NCI-H187 (cell line): Measurements from ENCODE around the gene PAGR1.
"Not testable (repeated sequence)": the region's sequence is repeated elsewhere in the genome, so short reads cannot be mapped to it uniquely, and the experiment has no call there.

ENCODE experiments used
- DNase-seq, 2 experiments: peaks; one replicate each; lab custom pipeline; 2025; lab: John Stamatoyannopoulos, UW

The PAGR1 gene

GRCh38 chr16:29812754-29813643, 3.0 kb upstream of the PAGR1 start:
- no peak for DNase-seq

- DNase-seq = no peak
These were observed 2.0 kb upstream of the PAGR1 start for GRCh38 chr16:29813644-29814562.

- no peak for DNase-seq
These were observed 1.4 kb upstream of the PAGR1 start for GRCh38 chr16:29814592-29814991.

GRCh38 chr16:29815032-29815721, 775 bp upstream of the PAGR1 start:
- DNase-seq = no peak

DNA sequence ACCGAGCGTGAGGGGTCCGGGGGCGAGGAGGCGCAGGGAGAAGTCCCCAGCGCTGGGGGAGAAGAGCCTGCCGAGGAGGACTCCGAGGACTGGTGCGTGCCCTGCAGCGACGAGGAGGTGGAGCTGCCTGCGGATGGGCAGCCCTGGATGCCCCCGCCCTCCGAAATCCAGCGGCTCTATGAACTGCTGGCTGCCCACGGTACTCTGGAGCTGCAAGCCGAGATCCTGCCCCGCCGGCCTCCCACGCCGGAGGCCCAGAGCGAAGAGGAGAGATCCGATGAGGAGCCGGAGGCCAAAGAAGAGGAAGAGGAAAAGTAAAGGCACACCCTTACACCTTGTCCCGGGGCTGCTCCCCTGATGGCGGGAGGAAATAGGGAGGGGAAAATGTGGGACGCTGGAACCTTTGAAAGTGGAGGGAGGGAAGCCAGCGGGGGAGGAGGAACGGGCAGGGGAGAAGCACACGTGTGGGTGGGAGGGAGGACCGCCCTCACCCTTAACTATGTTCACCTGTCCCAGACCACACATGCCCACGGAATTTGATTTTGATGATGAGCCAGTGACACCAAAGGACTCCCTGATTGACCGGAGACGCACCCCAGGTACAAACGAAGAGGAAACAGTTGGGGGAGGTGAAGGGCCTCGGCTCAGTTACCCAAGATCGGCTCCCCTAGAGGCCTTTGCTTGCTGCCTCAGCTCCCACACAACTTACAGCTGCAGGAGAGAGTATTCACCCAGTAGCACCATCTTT, 916 bp downstream of the PAGR1 start:
- DNase-seq = peak in 1 of 2 experiments; percentile 21

DNA sequence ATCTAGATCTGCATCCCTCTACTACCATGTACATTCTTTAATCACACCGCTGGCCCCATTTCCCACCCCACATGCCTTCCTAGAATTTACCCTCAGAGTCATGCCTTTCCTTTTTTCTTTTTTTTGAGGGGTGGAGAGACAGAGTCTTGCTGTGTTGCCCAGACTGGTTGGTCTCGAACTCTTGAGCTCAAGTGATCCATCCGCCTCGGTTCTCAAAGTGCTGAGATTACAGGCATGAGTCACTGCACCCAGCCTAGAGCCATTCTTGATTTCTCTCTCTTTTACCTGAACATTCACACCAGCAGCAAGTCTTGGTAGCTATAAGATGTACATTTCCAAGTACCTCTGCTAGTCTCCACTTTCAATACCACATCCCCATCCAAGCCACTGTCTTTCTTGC, 2.1 kb downstream of the PAGR1 start:
- no peak for DNase-seq

GRCh38 chr16:29819506-29819905, 3.6 kb downstream of the PAGR1 start:
- no peak for DNase-seq

DNA sequence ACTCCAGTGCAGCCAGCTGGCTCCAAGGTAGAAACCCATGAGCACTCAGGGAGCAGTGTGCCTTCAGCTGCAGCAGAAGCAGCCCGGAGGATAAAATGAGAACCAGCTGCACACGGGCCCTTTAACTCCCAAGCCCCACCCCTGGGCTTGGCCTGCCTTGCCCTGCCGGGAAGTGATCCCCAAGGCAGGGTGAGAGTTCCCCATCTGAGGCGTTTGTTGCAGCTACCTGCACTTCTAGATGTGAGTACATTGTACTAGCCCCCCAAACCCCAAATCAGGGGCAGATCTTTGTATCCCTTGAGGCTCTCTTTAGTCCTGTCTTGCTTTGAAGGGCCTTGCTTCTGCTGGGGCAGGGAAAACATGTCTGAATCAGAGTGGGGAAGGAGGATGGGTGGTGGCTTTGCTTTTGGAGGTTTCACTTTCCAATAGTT, 4.3 kb downstream of the PAGR1 start, which contains the start of gene MVP:
Gene MVP (plus strand): TSS at position 192 of the 431 bp plus-strand sequence. CDS start 10,088 bp downstream, outside the sequence.
- no peak for DNase-seq

DNA sequence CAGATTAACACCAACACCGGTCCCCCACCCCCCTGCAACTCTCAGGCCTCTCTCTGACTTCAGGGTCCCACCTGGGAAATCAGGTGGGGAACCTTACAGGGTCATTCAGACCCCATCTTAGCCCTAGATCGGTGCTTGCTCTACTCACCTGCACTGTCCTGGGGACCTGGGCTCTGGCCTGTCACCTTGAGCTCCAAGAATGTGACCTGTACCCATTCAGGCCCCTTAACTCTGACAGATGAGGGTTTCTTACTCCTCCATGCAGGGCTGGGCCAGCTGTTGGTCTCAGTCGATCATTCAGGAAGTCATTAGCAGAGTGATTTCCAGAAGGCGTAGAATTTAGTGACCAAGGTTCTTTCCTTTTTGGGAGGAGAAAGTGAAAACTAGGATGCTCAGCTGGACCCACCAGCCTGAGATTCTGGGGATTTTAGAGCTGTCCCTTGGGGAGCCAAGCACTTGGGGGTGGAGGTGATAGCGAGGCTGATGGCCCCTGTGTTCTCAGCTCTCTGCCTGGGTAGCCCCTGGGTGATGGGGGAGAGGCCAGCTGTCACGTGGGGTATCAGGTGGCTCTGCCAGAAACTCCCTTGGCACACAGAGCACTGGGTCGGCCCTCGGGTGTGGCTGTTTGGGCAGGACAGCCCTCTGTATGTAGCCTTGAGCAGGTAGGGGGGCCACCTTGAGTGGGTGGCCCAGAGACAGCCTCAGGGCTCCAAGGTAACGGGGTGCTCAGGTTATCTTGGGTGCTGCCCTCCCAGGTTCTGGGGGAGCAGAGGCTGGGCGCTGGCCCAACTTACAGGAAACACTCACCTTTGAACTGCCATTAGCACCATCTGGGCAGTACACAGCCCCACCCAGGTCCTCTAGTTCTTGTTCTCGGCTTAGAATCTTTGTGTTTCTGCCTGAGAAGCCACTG, 5.0 kb downstream of the PAGR1 start:
- DNase-seq = no peak

GRCh38 chr16:29821643-29822115, 5.7 kb downstream of the PAGR1 start:
- no peak for DNase-seq

DNA sequence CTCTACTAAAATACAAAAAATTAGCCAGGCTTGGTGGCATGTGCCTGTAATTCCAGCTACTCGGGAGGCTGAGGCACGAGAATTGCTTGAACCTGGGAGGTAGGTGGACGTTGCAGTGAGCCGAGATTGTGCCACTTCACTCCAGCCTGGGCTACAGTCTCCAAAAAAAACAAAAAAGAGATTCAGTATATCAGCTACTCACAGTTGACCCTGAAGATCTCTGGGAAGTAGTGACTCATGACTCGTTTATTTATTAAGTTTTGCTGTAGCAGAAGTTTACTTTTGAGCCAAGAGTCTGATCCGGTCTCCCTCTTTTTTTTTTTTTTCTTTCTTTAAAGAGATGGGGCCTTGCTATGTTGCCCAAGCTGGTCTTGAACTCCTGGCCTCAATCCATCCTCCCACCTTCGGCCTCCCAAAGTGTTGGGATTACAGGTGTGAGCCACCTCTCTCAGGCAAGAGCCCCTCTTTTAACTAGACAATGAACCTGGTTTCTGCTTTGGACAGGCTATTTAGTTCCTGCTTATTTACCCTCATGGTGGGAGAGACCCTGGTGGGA, 8.7 kb downstream of the PAGR1 start:
- DNase-seq = no peak

- DNase-seq = no peak
These were observed 9.4 kb downstream of the PAGR1 start for GRCh38 chr16:29825145-29826044.

- DNase-seq = no peak
These were observed 10.4 kb downstream of the PAGR1 start for GRCh38 chr16:29826342-29826695.

- no peak for DNase-seq
These were observed 14.8 kb downstream of the PAGR1 start for GRCh38 chr16:29830774-29831173.

DNA sequence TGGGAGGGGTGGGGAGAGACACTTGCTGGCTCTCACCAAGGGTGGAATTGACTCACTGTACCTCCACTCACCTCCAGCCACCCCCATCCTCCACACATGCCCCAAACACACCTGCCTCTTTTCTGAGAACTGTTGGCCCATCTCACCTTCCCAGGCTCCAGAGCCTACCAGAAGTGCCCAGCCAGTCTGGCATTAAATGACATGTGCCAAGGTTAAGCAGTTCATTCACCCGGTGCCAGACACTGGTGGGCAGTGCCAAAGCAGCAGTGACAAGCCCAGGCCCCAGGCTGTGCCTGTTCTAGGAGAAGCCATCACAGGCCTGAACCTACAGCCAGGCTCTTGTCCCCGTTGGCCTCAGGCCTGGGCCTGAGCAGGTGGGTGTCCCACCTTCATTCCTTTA, 15.5 kb downstream of the PAGR1 start:
- DNase-seq = no peak

DNA sequence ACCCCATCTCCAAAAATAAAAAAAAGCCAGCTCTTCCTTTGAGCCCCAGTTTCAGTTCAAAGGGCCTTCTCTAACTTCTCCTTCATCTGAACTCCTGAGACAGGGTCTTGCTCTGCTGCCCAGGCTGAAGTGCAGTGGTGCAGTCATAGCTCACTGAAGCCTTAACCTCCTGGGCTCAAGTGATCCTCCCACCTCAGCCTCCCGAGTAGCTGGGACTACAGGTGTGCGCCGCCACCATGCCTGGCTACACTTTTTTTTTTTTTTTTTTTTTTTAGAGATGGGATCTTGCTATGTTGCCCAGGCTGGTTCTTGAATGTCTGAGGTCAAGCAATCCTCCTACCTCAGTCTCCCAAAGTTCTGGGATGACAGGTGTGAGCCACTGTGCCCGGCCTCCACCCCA, 17.3 kb downstream of the PAGR1 start:
- not testable (repeated sequence) for DNase-seq

- no peak for DNase-seq
These were observed 18.1 kb downstream of the PAGR1 start for GRCh38 chr16:29834079-29834478.

DNA sequence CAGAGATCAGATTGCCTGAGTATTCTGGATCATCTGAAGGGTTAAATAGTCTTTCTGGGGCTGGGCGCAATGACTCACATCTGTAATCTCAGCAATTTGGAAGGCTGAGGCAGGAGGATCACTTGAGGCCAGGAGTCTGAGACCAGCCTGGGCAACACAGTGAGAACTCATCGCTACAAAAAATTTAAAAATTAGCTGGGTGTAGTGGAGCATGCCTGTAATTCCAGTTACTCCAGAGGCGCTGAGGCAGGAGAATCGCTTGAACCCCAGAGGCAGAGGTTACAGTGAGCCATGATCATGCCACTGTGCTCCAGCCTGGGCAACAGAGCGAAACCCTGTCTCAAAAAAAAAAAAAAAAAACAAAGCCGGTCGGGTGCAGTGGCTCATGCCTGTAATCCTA, 20.0 kb downstream of the PAGR1 start:
- no peak for DNase-seq

DNA sequence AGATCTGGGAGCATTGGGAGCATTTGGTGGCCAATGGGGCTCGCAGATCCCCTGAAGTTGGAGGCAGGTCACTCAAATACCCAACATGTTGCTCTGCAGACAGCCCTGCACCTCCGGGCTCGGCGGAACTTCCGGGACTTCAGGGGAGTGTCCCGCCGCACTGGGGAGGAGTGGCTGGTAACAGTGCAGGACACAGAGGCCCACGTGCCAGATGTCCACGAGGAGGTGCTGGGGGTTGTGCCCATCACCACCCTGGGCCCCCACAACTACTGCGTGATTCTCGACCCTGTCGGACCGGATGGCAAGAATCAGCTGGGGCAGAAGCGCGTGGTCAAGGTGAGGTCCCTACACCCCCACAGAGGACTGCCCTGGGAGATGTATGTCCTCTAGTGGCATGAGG, 20.7 kb downstream of the PAGR1 start:
- no peak for DNase-seq
